ENCODE measurements around the gene ARID4B.

The ARID4B gene

GRCh38 chr1:235343726-235344125, 15.7 kb upstream of the ARID4B start:
- no peak overlapping the region for H3K27ac Mint-ChIP-seq
- DNase-seq = no peak
- peaks cover 2 to 4% of the 10 kb centered on the region in 2 donors for H3K4me1 Mint-ChIP-seq
- H3K27me3 Mint-ChIP-seq = no peaks in the 10 kb centered on the region
- no peaks in the 10 kb centered on the region for H3K9me3 Mint-ChIP-seq
- no peak overlapping the region for H3K4me3 Mint-ChIP-seq
- no peak for ATAC-seq (replicated peaks)
- H3K36me3 Mint-ChIP-seq = peaks cover 26 to 38% of the 10 kb centered on the region in 2 donors

- no peaks in the 10 kb centered on the region for H3K9me3 Mint-ChIP-seq
Measured at GRCh38 chr1:235342471-235342870, 14.5 kb upstream of the ARID4B start.

GRCh38 chr1:235342039-235342438, 14.1 kb upstream of the ARID4B start:
- H3K4me1 Mint-ChIP-seq = peaks cover 2 to 6% of the 10 kb centered on the region in 2 donors
- no peaks in the 10 kb centered on the region for H3K27me3 Mint-ChIP-seq
- DNase-seq (no peak), ATAC-seq (replicated peaks) (no peak)
- no peak overlapping the region for H3K27ac Mint-ChIP-seq
- H3K36me3 Mint-ChIP-seq = peaks cover 27 to 36% of the 10 kb centered on the region in 2 donors
- H3K4me3 Mint-ChIP-seq = no peak overlapping the region
- no peaks in the 10 kb centered on the region for H3K9me3 Mint-ChIP-seq

More at GRCh38 chr1:235342471-235342870, 14.5 kb upstream of the ARID4B start:
- Mint-ChIP-seq H3K4me1 (peaks cover 2 to 4% of the 10 kb centered on the region in 2 donors), H3K27me3 (no peaks in the 10 kb centered on the region), H3K36me3 (peaks cover 27 to 36% of the 10 kb centered on the region in 2 donors), H3K27ac (no peak overlapping the region), H3K4me3 (no peak overlapping the region)
- no peak for ATAC-seq (replicated peaks)
- DNase-seq = no peak

GRCh38 chr1:235341334-235341733, 13.4 kb upstream of the ARID4B start:
- H3K9me3 Mint-ChIP-seq = no peaks in the 10 kb centered on the region
- peaks cover 7 to 12% of the 10 kb centered on the region in 2 donors for H3K4me1 Mint-ChIP-seq
- H3K27ac Mint-ChIP-seq = no peak overlapping the region
- ATAC-seq (replicated peaks) = no peak
- H3K36me3 Mint-ChIP-seq = peaks cover 28 to 35% of the 10 kb centered on the region in 2 donors
- DNase-seq = no peak
- no peaks in the 10 kb centered on the region for H3K27me3 Mint-ChIP-seq
- no peak overlapping the region for H3K4me3 Mint-ChIP-seq

DNA sequence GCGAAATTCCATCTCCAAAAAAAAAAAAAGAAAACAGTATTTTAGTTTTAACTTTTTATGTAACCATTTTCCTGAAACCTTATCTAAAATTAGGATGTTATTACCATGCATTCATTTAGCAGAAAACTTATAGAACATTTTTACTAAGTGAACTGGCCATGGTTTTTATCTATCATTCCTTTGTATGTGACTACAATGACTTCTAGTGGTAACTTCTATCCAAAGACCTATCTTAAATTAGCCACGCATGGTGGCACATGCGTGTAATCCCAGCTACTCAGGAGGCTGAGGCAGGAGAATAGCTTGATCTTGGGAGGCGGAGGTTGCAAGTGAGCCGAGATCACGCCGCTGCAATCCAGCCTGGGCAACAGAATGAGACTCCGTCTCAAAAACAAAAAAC, 11.8 kb upstream of the ARID4B start:
- Mint-ChIP-seq H3K4me3 (no peak overlapping the region), H3K4me1 (peaks cover 6 to 8% of the 10 kb centered on the region in 2 donors), H3K27ac (peak overlapping the region; percentile 20), H3K27me3 (no peaks in the 10 kb centered on the region), H3K36me3 (peaks cover 22 to 28% of the 10 kb centered on the region in 2 donors), H3K9me3 (no peaks in the 10 kb centered on the region)
- ATAC-seq (replicated peaks) (no peak), DNase-seq (no peak)

DNA sequence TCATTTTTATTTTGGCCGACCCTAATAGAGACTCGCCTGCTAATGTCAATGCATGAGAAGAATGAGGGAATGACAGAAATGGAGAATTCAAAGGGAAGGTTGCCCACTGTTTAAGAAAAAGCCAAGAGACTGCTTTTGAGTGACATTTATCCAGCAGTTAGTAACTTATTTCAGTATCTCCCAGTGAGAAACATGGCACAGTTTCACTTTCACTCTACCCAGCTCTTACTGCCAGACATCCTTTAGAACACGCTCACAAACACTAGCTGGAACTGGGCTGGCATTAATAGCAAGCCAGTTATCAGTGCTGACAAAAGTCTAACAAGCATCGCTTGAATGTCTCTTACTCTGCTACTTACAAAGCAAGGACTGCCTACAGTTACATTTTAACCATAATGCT, 8.9 kb upstream of the ARID4B start:
- no peak for DNase-seq

DNA sequence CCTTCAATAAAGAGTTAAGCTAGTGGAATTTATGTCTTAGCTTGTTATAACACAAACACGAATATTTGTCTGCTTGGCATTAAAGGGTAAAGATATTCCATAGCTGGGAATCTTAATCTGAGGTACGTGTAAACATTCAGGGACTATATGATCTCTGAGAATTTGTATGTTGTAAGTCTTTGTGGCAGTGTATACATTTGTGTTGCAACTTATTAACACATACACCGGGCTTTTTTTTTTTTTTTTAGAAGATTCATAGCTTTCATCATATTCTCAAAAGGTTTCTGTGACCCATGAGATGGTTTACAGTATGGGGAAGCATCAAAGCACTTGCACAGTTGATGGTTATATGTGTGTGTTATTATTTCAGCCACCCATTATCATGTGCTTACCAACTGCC, 3.4 kb upstream of the ARID4B start:
- Mint-ChIP-seq H3K9me3 (no peaks in the 10 kb centered on the region), H3K4me3 (peak overlapping the region; percentile 9 to 48), H3K36me3 (peaks cover 9 to 16% of the 10 kb centered on the region in 2 donors), H3K27ac (no peak overlapping the region), H3K27me3 (no peaks in the 10 kb centered on the region), H3K4me1 (peaks cover 9 to 19% of the 10 kb centered on the region in 2 donors)
- DNase-seq = no peak
- ATAC-seq (replicated peaks) = no peak

More for the DNA sequence above, 8.9 kb upstream of the ARID4B start:
- Mint-ChIP-seq H3K27ac (peak overlapping the region; percentile 75), H3K9me3 (no peaks in the 10 kb centered on the region), H3K4me1 (peaks cover 8 to 21% of the 10 kb centered on the region in 2 donors), H3K27me3 (no peaks in the 10 kb centered on the region), H3K36me3 (peaks cover 12 to 14% of the 10 kb centered on the region in 2 donors), H3K4me3 (peak overlapping the region; percentile 39 to 51)
- ATAC-seq (replicated peaks) = peak; percentile 63 to 70

DNA sequence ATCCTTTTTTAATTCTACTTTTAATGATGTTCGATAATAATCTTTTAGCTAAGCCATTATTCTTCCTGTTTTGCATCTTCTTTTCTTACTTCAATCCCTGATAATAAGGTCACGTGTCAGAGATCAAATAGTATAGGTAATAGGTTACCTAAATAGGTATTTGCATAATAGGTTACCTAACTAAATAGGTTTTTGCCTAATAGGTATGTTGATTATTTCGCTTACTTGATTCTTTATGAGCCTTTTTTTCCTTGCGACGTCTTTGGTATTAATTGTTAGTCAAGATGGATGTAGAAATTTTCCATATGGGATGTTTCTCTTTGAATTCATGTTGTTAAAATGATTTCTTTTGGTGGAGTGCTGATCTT, 2.9 kb upstream of the ARID4B start:
- H3K4me3 Mint-ChIP-seq = peak overlapping the region; percentile 48 to 56
- no peak overlapping the region for H3K27ac Mint-ChIP-seq
- ATAC-seq (replicated peaks) (no peak), DNase-seq (no peak)
- peaks cover 11 to 20% of the 10 kb centered on the region in 2 donors for H3K4me1 Mint-ChIP-seq
- H3K36me3 Mint-ChIP-seq = peaks cover 9 to 18% of the 10 kb centered on the region in 2 donors
- H3K9me3 Mint-ChIP-seq = no peaks in the 10 kb centered on the region
- H3K27me3 Mint-ChIP-seq = no peaks in the 10 kb centered on the region

DNA sequence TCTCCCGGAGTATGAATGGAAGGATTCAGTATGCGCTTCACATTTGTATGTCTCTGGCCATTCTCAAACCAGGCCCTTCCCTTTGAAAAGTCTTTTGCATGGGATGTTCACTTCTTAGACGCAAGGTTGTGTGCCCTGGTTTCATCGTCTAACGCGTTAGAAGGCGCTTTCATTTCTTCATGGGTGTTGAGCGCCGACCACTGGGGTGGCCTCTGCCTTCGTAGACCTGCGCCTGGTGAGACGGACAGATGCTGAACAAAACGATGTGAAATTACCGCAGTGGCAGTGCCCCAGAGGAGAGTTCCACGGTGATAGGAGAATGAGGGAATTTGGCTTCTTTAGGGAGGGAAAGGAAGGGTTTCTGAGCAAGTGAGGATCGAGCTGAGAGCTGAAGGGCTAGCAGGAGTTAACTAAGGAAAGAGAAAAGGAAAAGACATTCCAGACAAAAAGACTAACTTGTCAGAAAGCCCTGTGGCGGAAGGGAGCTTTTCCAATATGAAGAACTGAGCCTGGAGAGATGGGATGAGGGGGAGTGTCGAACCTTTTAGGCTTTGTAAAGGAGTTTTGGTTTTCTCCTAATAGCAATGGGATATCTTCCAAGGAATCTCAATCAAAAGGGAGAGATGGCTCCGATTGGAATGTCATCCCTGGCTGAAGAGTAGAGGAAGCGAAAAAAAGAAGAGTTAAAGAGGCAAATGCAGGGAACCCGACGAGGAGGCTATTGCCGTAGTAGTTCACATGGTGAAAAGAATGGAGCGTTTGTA, 1.3 kb upstream of the ARID4B start:
- Mint-ChIP-seq H3K36me3 (peaks cover 12 to 14% of the 10 kb centered on the region in 2 donors), H3K9me3 (no peaks in the 10 kb centered on the region), H3K27ac (no peak overlapping the region), H3K27me3 (no peaks in the 10 kb centered on the region), H3K4me3 (no peak overlapping the region), H3K4me1 (peaks cover 12 to 26% of the 10 kb centered on the region in 2 donors)
- DNase-seq = no peak
- ATAC-seq (replicated peaks) = peak; percentile 35

GRCh38 chr1:235328271-235329138, 526 bp upstream of the ARID4B start, which contains the start of gene GGPS1:
GGPS1 (plus strand) TSS chr1:235328570; CDS start chr1:235335265, 6,695 bp downstream.
- Mint-ChIP-seq H3K27ac (no peak within 1 kb of the TSS), H3K9me3 (no peaks in the 10 kb centered on the region), H3K4me1 (peaks cover 12 to 25% of the 10 kb centered on the region in 2 donors), H3K36me3 (peaks cover 12 to 14% of the 10 kb centered on the region in 2 donors), H3K27me3 (no peaks in the 10 kb centered on the region), H3K4me3 (no peak within 1 kb of the TSS)
- ATAC-seq (replicated peaks) = peak; percentile 79 to 80
- peak; percentile 95 for DNase-seq

DNA sequence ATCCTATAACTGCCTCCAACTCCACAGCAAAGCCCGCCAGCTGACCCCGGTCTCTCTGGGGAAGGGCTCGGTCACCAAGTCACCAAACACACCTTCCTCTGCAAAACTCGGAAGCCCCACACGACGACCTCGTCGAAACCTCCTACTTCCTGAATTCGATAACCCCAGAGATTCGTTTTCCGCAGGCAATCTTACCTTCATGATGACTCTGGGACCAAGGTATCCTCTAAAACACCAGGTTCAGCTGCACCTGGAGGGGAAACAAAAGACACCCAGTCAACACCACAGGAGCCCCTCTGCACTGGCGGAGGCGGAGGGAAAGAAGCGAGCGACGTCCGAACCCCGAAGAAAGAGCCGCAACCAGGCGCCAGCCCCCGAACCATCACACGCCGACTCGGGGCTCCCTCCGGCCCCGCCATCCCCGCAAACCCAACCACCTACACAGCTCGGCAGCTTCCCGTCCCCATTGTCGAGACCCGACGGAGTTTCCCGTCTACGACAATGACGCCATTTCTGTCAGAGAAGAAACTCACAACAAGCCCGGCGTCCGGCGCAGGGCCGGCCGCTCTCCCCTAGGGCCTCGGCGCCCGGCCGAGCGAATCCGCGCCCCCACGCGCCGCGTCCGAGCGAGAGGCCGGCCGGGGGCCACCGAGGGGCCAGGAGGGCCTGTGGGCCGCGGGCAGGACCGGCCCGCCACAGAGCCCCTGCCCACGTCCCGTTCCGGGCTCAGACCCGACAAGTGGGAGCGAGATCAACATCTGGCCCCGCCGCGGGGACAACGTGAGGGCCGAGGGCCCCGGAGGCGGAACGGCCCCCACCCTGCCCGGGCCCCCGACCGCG, 1.0 kb downstream of the ARID4B start:
- Mint-ChIP-seq H3K27me3 (no peaks in the 10 kb centered on the region), H3K4me1 (peaks cover 17 to 27% of the 10 kb centered on the region in 2 donors), H3K36me3 (peaks cover 20 to 23% of the 10 kb centered on the region in 2 donors), H3K27ac (peak overlapping the region; percentile 99), H3K9me3 (no peaks in the 10 kb centered on the region), H3K4me3 (peak overlapping the region in 1 of 2 donors; percentile 98)
- ATAC-seq (replicated peaks) (peak; percentile 21 to 23), DNase-seq (peak; percentile 65)

DNA sequence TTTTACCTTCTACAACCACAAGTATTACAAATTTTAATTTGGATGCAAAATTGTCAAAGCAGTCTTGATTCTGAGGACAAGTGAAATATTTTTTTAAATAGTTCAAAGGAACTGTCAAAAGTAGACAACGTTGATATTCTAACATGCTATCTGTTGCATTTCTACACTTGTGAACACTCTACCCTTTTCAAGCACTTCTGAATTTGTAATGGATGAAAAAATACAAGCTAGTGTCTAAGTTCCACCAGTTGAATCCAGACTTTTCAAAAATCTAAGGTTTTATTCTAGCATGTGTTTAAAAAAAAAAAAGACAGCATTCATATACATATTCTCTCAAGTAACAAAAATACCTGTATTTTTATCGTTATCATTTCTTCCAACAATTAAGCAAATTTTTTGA, 2.1 kb downstream of the ARID4B start:
- no peaks in the 10 kb centered on the region for H3K9me3 Mint-ChIP-seq
- ATAC-seq (replicated peaks) = no peak
- H3K4me3 Mint-ChIP-seq = peak overlapping the region in 1 of 2 donors; percentile 98
- H3K27me3 Mint-ChIP-seq = no peaks in the 10 kb centered on the region
- DNase-seq = no peak
- peaks cover 20 to 38% of the 10 kb centered on the region in 2 donors for H3K4me1 Mint-ChIP-seq
- peak overlapping the region; percentile 77 for H3K27ac Mint-ChIP-seq
- H3K36me3 Mint-ChIP-seq = peaks cover 27 to 32% of the 10 kb centered on the region in 2 donors

DNA sequence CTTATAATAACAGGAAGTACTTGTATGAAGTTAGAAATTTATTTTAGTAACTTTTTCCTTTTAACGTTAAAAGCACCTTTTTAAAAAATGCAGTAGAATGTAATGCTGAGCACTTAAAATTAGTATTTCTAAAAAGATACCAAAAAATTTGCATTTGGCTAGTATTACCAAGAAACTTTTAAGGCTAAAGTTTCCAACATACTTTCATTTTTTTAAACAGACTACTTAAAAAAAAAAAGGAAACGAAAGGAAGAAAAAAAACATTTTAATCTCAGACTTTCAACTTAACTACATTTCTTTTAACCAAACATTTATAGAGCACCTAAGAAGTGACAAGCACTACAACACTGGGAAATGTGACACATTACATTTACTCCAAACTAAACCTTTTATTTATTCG, 2.8 kb downstream of the ARID4B start:
- ATAC-seq (replicated peaks) = no peak
- Mint-ChIP-seq H3K9me3 (no peaks in the 10 kb centered on the region), H3K36me3 (peaks cover 34 to 39% of the 10 kb centered on the region in 2 donors), H3K27ac (no peak overlapping the region), H3K27me3 (no peaks in the 10 kb centered on the region), H3K4me1 (peaks cover 27 to 45% of the 10 kb centered on the region in 2 donors), H3K4me3 (peak overlapping the region in 1 of 2 donors; percentile 44)
- no peak for DNase-seq

- Mint-ChIP-seq H3K9me3 (no peaks in the 10 kb centered on the region), H3K27ac (peak overlapping the region; percentile 43), H3K27me3 (no peaks in the 10 kb centered on the region), H3K36me3 (peaks cover 37 to 44% of the 10 kb centered on the region in 2 donors), H3K4me1 (peaks cover 27 to 52% of the 10 kb centered on the region in 2 donors), H3K4me3 (peak overlapping the region; percentile 70 to 82)
- no peak for ATAC-seq (replicated peaks)
- DNase-seq = no peak
Measured at GRCh38 chr1:235324296-235324695, 3.7 kb downstream of the ARID4B start.

All from stimulated activated naive B cell treated with anti-CD40 and anti-IgM and Interleukin-4, amounts not matched to agents 10 μg/mL and 1 μg/mL and 100 μg/mL, for 72 hours (primary cell).